ENCODE results near the gene OPN1MW3. TPM values are rescaled to one million over a fixed set of nuclear protein-coding genes. Genes with fewer than 3 reads are reported as not detected.
"Not testable (repeated sequence)": the region's sequence is repeated elsewhere in the genome, so short reads cannot be mapped to it uniquely, and the experiment has no call there.

The OPN1MW3 gene
- total and polyA plus RNA-seq, 4 experiments from 2014 or later: not detected

GRCh38 chrX:154300816-154301215, 43.4 kb downstream of the OPN1MW3 start:
- no peak overlapping the region for H3K27ac ChIP-seq (ENCODE audit: low read depth, low read length)
- POLR2A ChIA-PET (ENCODE audit: partially characterized antibody): no interaction called here
- no peaks in the 10 kb centered on the region for H3K9me3 ChIP-seq (ENCODE audit: control insufficient read depth in 1 of 2, low read length in 2 of 2)

DNA sequence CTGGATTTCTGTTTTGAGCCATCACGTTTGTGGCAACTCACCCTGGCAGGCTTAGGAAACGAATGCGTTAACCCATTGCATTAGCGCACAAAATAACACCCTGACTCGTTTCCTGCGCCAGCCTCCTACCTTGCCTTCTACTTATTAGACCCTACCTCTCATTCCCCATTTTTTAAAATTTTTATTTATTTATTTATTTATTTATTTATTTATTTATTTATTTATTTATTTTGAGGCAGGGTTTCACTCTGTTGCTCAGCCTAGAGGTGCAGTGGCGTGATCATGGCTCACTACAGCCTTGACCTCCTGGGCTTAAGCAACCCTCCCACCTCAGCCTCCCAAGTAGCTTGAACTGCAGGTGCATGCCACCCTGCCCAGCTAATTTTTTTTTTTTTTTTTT, 45.6 kb downstream of the OPN1MW3 start:
- H3K9me3 ChIP-seq (ENCODE audit: control insufficient read depth in 1 of 2, low read length in 2 of 2); H3K36me3 Mint-ChIP-seq; CTCF ChIA-PET (ENCODE audit: partially characterized antibody); H3K9me3 Mint-ChIP-seq; H3K27me3 ChIP-seq (ENCODE audit: insufficient read depth, low read length); H3K27ac ChIP-seq (ENCODE audit: low read depth, low read length); H3K27me3 Mint-ChIP-seq; H3K27ac Mint-ChIP-seq; POLR2A ChIA-PET (ENCODE audit: partially characterized antibody); H3K4me3 ChIP-seq (ENCODE audit: low read length in 2 of 2); H3K4me3 Mint-ChIP-seq; intact Hi-C loops (cut with micrococcal nuclease); DNase-seq; H3K36me3 ChIP-seq (ENCODE audit: insufficient read depth, low read length); H3K4me1 Mint-ChIP-seq: not testable (repeated sequence)
- peaks cover 13% of the 10 kb centered on the region for H3K4me1 ChIP-seq (ENCODE audit: insufficient read depth, low read length)

More at GRCh38 chrX:154300816-154301215, 43.4 kb downstream of the OPN1MW3 start:
- CTCF ChIA-PET (ENCODE audit: partially characterized antibody): no interaction called here
- no peaks in the 10 kb centered on the region for H3K36me3 ChIP-seq (ENCODE audit: insufficient read depth, low read length)
- H3K27me3 ChIP-seq (ENCODE audit: insufficient read depth, low read length): no peaks in the 10 kb centered on the region
- no peak overlapping the region for H3K4me3 ChIP-seq (ENCODE audit: low read length in 2 of 2)
- no peak for DNase-seq
- intact Hi-C loops (cut with micrococcal nuclease): no loop called here
- H3K36me3 Mint-ChIP-seq: no peaks in the 10 kb centered on the region
- H3K27me3 Mint-ChIP-seq: no peaks in the 10 kb centered on the region
- peaks cover 0 to 4% (median 1%) of the 10 kb centered on the region in 4 donors for H3K4me1 Mint-ChIP-seq
- no peaks in the 10 kb centered on the region for H3K9me3 Mint-ChIP-seq
- H3K27ac Mint-ChIP-seq: no peak overlapping the region
- H3K4me3 Mint-ChIP-seq: no peak overlapping the region
- H3K4me1 ChIP-seq (ENCODE audit: insufficient read depth, low read length): peaks cover 5% of the 10 kb centered on the region

DNA sequence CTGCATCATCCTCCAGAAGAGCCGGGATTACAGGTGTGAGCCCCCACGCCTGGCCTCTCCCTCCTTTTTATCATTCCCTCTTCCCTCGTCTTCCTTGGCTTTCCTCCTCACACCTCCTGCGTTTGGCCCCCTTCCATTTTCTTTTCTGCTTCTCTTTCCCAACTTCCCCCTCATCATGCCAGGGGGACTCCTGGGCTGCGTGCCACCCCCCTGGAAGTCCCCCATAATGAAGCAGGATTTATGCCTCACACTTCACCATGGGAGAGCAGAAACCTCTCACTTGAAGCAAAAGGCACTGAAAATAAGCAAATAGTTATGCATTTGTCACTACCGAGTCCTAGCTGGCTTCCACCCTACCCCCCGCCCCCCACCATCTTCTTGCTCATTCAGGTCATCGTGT, 46.1 kb downstream of the OPN1MW3 start:
- POLR2A ChIA-PET (ENCODE audit: partially characterized antibody): no interaction called here
- peak overlapping the region in 1 of 7 donors; percentile 86 for H3K27ac Mint-ChIP-seq
- CTCF ChIA-PET (ENCODE audit: partially characterized antibody): no interaction called here

DNA sequence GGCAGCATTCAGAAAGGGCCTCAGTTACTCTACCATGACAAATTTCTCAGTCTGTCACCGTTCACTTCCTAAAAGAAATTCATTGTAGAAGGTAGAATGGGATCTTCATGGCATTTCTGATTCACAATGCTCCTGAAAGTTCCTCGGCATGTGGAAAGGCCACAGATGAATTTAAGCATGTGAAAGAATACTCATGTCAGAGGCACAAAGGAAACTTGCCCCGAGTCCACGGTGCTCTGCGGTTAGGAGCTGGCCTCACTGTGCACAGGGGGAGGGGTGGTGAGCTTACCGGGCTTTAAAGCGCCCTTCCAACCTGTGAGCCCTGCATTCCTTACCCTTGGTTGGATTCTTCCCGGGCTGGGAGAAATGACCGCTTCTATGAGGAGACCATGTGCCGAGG, 47.5 kb downstream of the OPN1MW3 start:
- no peak for DNase-seq
- Mint-ChIP-seq H3K4me3 (no peak overlapping the region), H3K27me3 (no peaks in the 10 kb centered on the region), H3K9me3 (no peaks in the 10 kb centered on the region), H3K4me1 (peaks cover 16 to 19% (median 19%) of the 10 kb centered on the region in 4 donors), H3K27ac (no peak overlapping the region), H3K36me3 (no peaks in the 10 kb centered on the region)
- POLR2A ChIA-PET (ENCODE audit: partially characterized antibody): no interaction called here
- Histone ChIP-seq H3K27ac (ENCODE audit: low read depth, low read length) (no peak overlapping the region), H3K27me3 (ENCODE audit: insufficient read depth, low read length) (no peaks in the 10 kb centered on the region), H3K36me3 (ENCODE audit: insufficient read depth, low read length) (no peaks in the 10 kb centered on the region), H3K9me3 (ENCODE audit: control insufficient read depth in 1 of 2, low read length in 2 of 2) (no peaks in the 10 kb centered on the region), H3K4me1 (ENCODE audit: insufficient read depth, low read length) (peaks cover 23% of the 10 kb centered on the region), H3K4me3 (ENCODE audit: low read length in 2 of 2) (no peak overlapping the region)
- CTCF ChIA-PET (ENCODE audit: partially characterized antibody): interaction anchor here (1.2 kb wide), 1 partner anchor 13 kb away, joined by 3 read pairs; no protein-coding TSS in a partner anchor
- intact Hi-C loops (cut with micrococcal nuclease): no loop called here

More for the DNA sequence above, 46.1 kb downstream of the OPN1MW3 start:
- peaks cover 13% of the 10 kb centered on the region for H3K4me1 ChIP-seq (ENCODE audit: insufficient read depth, low read length)
- no peak overlapping the region for H3K27ac ChIP-seq (ENCODE audit: low read depth, low read length)
- Mint-ChIP-seq H3K4me1 (peaks cover 11 to 14% (median 12%) of the 10 kb centered on the region in 4 donors), H3K9me3 (no peaks in the 10 kb centered on the region), H3K4me3 (no peak overlapping the region), H3K36me3 (no peaks in the 10 kb centered on the region), H3K27me3 (no peaks in the 10 kb centered on the region)
- H3K27me3 ChIP-seq (ENCODE audit: insufficient read depth, low read length): no peaks in the 10 kb centered on the region
- H3K36me3 ChIP-seq (ENCODE audit: insufficient read depth, low read length): no peaks in the 10 kb centered on the region
- H3K9me3 ChIP-seq (ENCODE audit: control insufficient read depth in 1 of 2, low read length in 2 of 2): no peaks in the 10 kb centered on the region
- no peak overlapping the region for H3K4me3 ChIP-seq (ENCODE audit: low read length in 2 of 2)
- intact Hi-C loops (cut with micrococcal nuclease): no loop called here
- DNase-seq: no peak

DNA sequence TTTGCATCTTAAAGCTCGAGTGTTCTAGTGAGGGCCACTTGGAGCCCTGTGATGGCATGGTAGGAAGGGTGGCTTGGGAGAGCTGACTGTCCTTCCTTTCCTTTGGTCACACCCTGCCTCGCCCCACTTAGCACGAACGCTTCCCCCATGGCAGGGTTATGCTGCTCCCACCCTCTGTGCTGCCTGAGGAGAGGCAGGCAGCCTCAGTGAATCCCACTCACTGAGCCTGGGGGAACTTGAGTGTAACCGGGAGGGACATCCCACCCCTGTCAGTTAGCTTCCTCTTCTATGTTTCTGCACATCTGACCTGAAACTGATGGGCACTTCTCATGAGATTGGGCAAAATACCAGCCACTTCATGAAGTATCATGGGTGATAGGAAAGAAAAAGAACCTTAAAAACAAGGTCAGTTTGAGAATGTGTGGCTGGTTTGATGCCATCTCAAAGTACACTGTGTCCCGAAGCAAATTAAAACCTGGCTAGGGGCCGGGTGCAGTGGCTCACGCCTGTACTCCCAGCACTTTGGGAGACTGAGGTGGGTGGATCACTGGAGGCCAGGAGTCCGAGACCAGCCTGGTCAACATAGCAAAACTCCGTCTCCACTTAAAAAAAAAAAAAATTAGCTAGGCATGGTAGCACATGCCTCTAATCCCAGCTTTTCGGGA, 48.3 kb downstream of the OPN1MW3 start:
- no peaks in the 10 kb centered on the region for H3K9me3 Mint-ChIP-seq
- ChIA-PET CTCF (ENCODE audit: partially characterized antibody) (no interaction called here), POLR2A (ENCODE audit: partially characterized antibody) (interaction anchor here (1.0 kb wide), 1 partner anchor 169 kb away, joined by 3 read pairs; no protein-coding TSS in a partner anchor)
- H3K36me3 ChIP-seq (ENCODE audit: insufficient read depth, low read length): no peaks in the 10 kb centered on the region
- H3K4me1 Mint-ChIP-seq: peaks cover 15 to 21% (median 19%) of the 10 kb centered on the region in 4 donors
- intact Hi-C loops (cut with micrococcal nuclease): no loop called here
- H3K4me1 ChIP-seq (ENCODE audit: insufficient read depth, low read length): peaks cover 27% of the 10 kb centered on the region
- H3K36me3 Mint-ChIP-seq: no peaks in the 10 kb centered on the region
- no peak overlapping the region for H3K27ac ChIP-seq (ENCODE audit: low read depth, low read length)
- no peaks in the 10 kb centered on the region for H3K9me3 ChIP-seq (ENCODE audit: control insufficient read depth in 1 of 2, low read length in 2 of 2)
- no peak for DNase-seq
- H3K27me3 Mint-ChIP-seq: no peaks in the 10 kb centered on the region
- peak overlapping the region in 1 of 7 donors; percentile 39 for H3K27ac Mint-ChIP-seq
- H3K27me3 ChIP-seq (ENCODE audit: insufficient read depth, low read length): no peaks in the 10 kb centered on the region
- no peak overlapping the region for H3K4me3 Mint-ChIP-seq
- no peak overlapping the region for H3K4me3 ChIP-seq (ENCODE audit: low read length in 2 of 2)

DNA sequence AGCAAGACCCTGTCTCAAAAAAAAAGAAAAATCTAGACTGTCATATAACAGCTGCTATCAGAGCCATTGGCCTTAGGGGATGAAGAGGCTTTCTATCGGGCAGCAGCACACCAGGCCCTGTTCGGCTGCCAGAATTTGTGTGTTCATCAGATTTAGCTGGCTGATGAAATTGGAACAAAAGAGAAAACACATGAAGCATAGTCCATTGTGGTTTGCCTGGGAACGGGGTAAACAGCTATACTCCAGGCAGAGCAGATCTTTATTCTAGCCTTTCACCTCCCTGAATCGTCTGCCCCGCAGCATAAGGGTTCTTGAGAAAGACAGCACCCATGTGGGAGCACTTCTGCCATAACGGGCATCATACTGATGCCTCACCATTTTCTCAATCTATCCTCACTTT, 49.8 kb downstream of the OPN1MW3 start:
- Histone ChIP-seq H3K27me3 (ENCODE audit: insufficient read depth, low read length) (no peaks in the 10 kb centered on the region), H3K9me3 (ENCODE audit: control insufficient read depth in 1 of 2, low read length in 2 of 2) (no peaks in the 10 kb centered on the region), H3K27ac (ENCODE audit: low read depth, low read length) (no peak overlapping the region), H3K4me1 (ENCODE audit: insufficient read depth, low read length) (peaks cover 34% of the 10 kb centered on the region), H3K36me3 (ENCODE audit: insufficient read depth, low read length) (no peaks in the 10 kb centered on the region), H3K4me3 (ENCODE audit: low read length in 2 of 2) (no peak overlapping the region)
- DNase-seq: no peak
- ChIA-PET POLR2A (ENCODE audit: partially characterized antibody) (interaction anchor here (1.7 to 1.8 kb wide), 2 partner anchors 170 to 184 kb away, joined by 5 to 6 read pairs; no protein-coding TSS in a partner anchor), CTCF (ENCODE audit: partially characterized antibody) (interaction anchor here (1.9 to 5.0 kb wide), 2 partner anchors 11 to 171 kb away, joined by 7 to 43 read pairs; no protein-coding TSS in a partner anchor)
- H3K27ac Mint-ChIP-seq: peak overlapping the region in 1 of 7 donors; percentile 68
- H3K4me1 Mint-ChIP-seq: peaks cover 17 to 23% (median 21%) of the 10 kb centered on the region in 4 donors
- H3K9me3 Mint-ChIP-seq: no peaks in the 10 kb centered on the region
- H3K27me3 Mint-ChIP-seq: no peaks in the 10 kb centered on the region
- H3K4me3 Mint-ChIP-seq: peak overlapping the region in 1 of 8 donors; percentile 28
- H3K36me3 Mint-ChIP-seq: no peaks in the 10 kb centered on the region
- intact Hi-C loops (cut with micrococcal nuclease): no loop called here

- Mint-ChIP-seq H3K4me1 (peaks cover 26 to 33% (median 27%) of the 10 kb centered on the region in 4 donors), H3K27me3 (no peaks in the 10 kb centered on the region), H3K9me3 (no peaks in the 10 kb centered on the region), H3K27ac (peak overlapping the region in 6 of 7 donors; percentile 15 to 92 (median 74)), H3K36me3 (no peaks in the 10 kb centered on the region), H3K4me3 (peak overlapping the region in 6 of 8 donors; percentile 3 to 62 (median 22))
- Histone ChIP-seq H3K4me1 (ENCODE audit: insufficient read depth, low read length) (peaks cover 45% of the 10 kb centered on the region), H3K4me3 (ENCODE audit: low read length in 2 of 2) (no peak overlapping the region), H3K36me3 (ENCODE audit: insufficient read depth, low read length) (no peaks in the 10 kb centered on the region), H3K27ac (ENCODE audit: low read depth, low read length) (no peak overlapping the region), H3K27me3 (ENCODE audit: insufficient read depth, low read length) (no peaks in the 10 kb centered on the region), H3K9me3 (ENCODE audit: control insufficient read depth in 1 of 2, low read length in 2 of 2) (no peaks in the 10 kb centered on the region)
- ChIA-PET CTCF (ENCODE audit: partially characterized antibody) (interaction anchor here (0.6 to 5.0 kb wide), 14 partner anchors 9 to 295 kb away, joined by 3 to 43 read pairs (median 4); no protein-coding TSS in a partner anchor), POLR2A (ENCODE audit: partially characterized antibody) (interaction anchor here (1.1 to 1.8 kb wide), 6 partner anchors 19 to 233 kb away, joined by 3 to 12 read pairs (median 5); no protein-coding TSS in a partner anchor)
- DNase-seq: peak; percentile 75 to 82 (median 78)
- intact Hi-C loops (cut with micrococcal nuclease): loop anchor here (1.0 kb wide), 3 partner anchors 172 to 295 kb away; no protein-coding TSS in a partner anchor
Observed at GRCh38 chrX:154308108-154308946, 50.9 kb downstream of the OPN1MW3 start.
